ENCODE measurements around the gene GALNT14. TPM values are rescaled to one million over a fixed set of nuclear protein-coding genes. Genes with fewer than 3 reads are reported as not detected.
"Not testable (repeated sequence)": the region's sequence is repeated elsewhere in the genome, so short reads cannot be mapped to it uniquely, and the experiment has no call there.

GALNT14 gene
- total RNA-seq, 1 experiment from 2014 or later = 12.2 TPM

DNA sequence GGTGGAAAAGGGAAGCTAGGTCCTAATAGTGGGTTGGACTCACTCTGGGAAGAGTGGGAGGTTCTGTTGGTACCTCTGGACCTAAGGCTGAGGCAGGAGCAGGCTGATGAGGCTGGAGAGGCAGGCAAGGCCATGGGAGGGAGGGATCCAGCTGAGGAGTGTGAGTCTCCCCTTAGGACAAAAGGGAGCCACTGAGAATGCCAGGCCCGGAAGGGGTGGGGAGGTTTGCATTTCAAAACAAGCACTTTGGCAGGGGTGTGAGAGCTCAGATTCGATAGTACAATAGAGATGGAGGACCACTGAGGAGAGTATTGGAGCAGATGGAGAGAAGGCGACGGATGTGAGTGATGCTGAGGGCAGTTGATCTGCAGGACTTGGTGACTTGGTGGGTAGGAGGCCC is 198.9 kb downstream of the GALNT14 start:
- DNase-seq (ENCODE audit: low spot score) = no peak

DNA sequence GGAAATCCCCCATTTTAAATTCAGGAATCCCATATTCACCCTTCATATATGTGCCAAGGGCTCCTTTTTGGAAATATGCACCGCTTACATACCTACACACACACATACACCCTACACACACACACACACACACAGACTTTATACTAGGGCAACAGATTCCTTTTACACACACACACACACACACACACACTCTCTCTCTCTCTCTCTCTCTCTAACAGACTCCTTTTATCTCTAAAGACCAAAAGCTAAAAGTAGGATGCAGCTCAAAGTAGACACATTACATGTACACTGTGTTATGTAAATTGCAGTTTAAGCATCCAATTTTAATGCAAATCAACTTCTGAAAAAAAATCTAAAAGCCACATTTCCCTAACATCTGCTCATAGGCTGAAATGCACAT is 200.0 kb downstream of the GALNT14 start:
- DNase-seq (ENCODE audit: low spot score) = no peak

DNA sequence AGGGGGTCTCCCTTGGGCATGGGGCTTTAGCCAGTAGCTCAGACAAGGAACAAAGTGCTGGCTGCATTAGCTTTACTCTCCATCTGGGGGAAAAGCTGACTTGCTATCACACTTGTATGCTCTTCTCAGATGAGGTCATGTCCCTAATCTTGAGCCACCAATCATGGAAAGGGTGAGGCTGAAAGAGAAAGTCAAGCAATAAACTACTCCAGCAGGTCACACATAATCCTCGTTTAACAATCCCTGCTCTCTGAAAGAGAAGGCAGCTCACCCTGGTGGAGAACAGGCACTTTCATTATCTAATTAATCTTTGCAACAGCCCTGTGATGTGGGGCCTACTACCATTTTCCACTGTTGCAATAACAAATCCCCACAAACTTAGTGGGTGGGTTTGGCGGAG is 201.3 kb downstream of the GALNT14 start:
- no peak for DNase-seq (ENCODE audit: low spot score)

DNA sequence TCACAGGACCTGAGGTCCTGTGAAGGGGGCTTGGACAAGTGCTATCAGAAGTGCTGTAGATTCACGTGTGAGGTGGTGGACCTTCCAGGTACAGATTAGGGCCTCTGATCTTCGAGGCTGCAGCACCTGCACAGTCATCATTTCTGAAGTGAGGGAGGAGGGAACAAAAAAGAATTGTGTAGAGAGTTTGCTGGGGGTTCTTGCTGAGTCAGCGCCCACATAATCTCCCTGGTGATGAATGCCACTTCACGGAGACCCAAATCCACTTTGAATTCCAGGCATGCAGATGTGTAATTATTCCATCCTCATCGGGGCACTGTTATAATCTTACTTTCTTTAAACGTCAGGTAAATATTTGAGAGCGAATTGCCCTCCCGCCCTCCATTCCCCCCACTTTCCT is 202.4 kb downstream of the GALNT14 start:
- no peak for DNase-seq (ENCODE audit: low spot score)

DNA sequence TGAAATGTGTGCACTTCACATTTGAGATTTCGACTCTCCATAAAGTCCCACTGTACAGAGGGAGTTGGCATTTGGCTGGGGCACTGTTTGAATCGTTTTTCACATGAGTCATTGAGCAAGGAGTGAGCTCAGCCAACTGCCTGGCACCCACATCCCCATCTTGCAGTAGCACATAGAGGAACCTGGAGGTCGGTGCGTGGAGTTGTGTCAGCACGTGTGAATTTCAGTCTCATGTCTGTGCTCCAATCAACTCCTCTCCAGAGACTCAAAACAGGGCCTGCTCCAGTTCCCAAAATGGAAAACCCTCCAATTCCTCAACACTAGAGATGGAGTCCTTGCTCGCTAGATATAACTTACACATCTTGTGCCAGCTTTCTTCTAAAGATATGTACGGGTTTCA is 204.2 kb downstream of the GALNT14 start:
- DNase-seq (ENCODE audit: low spot score) = no peak

DNA sequence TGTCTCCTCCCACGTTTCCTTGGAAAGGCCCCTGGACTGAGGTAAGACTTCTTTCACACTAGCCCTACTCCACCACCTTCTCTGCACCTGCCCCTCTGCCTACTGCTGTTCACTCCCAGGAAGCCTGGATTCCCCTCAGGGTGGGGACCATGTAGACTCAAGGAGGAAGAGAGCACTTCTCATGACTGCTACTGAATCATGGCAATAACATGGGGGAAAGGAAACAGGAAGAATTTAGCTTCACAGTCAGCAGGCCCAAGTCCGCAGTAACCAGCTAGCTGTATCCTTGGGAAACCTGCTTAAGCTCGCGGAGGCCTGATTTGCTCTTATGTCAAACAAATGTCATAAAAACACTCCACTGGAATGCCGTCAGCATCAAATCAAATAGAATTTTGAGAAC is 204.7 kb downstream of the GALNT14 start:
- no peak for DNase-seq (ENCODE audit: low spot score)

DNA sequence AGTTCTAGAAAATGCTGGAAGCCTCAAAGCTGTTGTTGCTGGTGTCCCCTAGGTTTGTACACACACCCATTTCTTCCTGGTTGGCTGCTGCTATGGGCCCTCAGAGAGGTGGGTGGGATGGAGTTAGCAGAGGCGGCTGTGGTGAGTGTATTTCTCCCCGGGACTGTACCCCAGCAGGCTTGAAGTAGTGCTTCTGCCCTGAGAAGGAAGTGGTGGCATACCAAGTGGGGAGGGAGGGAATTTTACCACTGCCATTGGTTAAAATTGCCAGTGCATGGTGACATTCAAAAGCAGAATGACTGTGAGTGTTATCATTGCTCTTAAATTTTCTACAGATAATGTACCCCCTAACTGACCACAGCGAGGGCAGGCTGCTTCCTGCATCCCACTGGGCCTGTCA is 205.4 kb downstream of the GALNT14 start:
- DNase-seq (ENCODE audit: low spot score) = no peak

DNA sequence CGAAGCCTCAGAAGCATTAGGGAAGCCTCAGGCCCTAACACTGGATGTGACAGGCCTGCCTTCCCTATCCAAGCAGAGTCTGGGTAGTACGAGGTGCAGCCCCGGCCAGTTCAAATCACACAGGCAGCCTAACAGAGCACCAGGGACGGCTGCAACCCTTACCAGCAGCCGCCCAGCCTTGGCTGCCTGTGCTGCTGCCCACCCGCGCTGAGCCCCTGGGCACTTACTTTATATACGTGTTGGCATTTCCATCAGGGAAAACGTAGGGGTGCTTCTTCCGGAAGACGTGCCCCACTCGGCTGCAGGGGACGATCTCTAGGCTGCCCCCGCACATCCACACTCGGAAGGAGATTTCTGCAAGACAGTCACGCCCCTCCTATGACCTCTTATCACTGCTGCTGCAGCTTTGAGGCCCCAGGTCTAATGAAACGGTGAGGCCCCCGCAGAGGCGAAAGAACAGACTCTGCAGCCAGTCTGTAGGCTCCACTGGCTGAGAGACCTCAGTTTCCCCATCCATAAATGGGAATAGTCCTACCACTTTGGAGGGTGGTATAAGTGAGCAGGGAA is 206.3 kb downstream of the GALNT14 start:
- no peak for DNase-seq (ENCODE audit: low spot score)

DNA sequence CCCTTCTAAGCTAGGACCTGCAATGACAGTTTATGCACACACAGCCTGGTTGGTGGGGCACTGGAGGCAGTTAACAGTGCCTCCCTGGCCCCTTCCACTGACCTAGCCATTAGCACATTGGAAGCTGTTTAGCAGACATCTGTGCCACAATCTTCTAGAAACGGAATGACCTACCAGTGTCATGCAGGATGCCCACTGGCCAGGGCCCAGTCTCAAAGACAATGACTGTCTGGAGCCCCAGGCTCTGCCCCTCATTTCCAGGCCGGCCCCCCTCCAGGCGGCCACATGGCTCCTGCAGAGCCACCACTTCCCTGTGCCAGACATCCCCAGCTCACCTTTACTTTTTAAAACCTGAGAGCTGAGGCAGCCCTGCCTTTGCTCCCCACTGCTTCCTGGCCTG is 207.5 kb downstream of the GALNT14 start:
- no peak for DNase-seq (ENCODE audit: low spot score)

DNA sequence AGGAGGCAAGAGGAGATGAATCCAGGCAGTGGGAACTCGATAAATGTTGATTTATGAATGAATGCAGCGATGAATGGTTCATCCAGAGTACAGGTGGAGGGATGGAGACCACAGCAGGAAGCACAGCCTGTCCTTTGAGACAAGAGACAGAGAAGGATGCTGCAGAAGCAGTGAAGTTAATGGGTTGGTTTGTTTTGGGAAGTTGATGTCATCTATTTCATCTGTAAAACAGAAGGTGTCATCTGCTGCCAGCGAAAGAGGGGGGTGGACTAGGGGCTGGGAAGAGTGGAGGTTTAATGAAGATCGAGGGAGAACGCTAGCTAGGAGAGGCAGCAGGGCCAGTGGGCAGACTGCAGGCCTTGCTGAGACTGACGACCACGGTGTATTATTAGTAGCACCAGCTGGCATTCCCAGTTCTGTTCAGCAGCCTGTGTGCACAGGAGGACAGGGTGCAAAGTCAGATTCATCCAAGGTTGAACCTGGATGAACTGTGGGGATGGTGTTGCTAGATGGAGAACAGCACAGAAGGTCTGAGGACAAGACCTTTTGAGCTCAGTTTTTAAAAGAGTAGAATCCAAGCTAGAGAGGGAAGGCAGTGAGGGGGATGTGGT is 210.7 kb downstream of the GALNT14 start:
- no peak for DNase-seq (ENCODE audit: low spot score)

DNA sequence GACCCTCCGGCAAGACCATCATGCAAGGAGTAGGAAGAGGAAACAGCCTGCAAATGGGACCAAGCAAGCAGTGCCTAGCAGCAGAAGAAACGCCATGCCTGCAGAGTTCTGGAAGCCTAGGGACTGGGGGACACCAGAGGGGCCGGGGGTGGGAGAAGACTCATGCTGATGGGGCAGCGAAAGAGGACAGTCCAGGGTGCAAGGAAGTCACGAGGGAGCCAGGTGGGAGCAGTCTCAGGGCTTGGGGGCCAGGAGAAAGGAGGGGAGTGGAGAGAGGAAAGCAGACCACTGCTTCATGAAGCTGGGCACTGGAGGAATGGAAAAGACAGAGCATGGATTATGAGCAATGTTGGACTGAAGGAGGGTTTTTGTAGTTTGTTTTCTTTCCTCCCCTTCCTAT is 211.6 kb downstream of the GALNT14 start:
- no peak for DNase-seq (ENCODE audit: low spot score)

DNA sequence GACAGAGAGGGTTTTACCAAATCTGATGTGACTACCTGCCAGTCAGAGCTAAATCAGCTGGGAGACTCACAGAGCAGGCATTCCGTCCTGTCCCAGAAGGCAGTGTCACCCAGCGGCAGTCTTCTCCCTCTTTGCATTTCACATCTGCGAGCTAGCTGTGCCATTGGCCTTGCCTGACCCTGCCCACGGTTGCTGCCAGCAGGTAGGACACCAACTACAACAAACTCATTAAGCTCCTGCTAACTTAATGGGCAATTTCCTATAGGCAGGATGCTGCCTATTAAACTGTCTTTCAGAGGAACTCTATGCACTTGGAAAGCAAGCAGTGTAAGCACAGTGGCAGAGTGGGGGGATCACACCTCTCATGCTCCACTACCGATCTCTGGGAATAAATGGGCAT is 214.6 kb downstream of the GALNT14 start:
- DNase-seq (ENCODE audit: low spot score) = no peak

DNA sequence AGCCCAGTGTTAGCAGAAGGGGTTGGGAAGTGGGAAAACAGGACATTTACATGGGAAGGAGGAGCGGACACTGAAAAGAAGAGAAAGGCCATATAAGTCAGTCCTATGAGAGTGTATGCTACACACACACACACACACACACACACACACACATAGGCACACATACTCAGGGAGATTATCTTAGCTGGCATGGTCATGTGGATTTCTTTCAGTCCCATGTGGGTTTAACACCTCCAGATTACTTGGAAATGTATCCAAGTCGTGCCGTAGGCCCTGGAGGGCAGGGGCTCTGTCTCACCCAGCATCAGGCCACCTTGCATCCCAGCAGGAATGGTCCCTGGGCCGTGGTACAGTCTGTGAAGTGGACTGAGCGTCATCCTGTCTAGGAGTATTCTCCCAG is 217.7 kb downstream of the GALNT14 start:
- no peak for DNase-seq (ENCODE audit: low spot score)

DNA sequence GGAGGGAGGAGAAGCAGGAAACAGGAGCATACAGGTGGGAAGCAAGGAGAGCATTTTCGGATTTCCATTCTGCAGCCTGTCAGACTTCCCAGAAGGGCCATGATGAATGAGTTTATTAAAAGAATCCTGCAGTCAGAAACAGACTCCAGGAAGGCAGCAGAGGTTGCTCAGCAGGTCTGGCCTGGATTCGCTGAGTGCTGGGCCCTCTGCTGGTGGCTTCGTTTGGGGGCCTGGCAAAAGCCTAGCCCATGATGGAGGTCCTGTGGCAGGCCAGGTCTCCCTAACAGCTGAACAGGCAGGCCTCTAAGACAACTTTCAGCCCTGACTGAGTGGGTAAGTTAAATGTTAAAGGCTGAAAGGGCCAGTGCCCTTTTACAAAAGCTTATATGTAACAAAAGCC is 222.8 kb downstream of the GALNT14 start:
- no peak for DNase-seq (ENCODE audit: low spot score)

DNA sequence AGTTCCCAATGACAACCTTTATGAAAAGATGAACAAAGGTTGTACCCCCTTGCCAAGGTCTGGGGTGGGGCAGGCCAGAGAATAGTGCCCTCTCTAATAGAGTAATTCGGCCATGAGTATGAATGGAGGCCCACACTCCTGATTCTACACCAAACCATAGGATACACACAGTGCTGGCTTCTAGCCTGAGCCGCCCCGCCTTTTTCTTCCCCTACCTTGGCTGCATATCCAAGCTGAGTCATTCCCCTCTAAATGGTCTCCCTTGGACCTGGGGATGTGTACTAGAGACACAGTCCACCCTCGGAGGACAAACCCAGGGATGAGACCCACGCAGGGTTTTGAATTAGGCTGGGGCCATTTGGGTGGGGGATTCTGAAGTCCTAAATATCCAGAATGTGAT is 223.8 kb downstream of the GALNT14 start:
- no peak for DNase-seq (ENCODE audit: low spot score)

DNA sequence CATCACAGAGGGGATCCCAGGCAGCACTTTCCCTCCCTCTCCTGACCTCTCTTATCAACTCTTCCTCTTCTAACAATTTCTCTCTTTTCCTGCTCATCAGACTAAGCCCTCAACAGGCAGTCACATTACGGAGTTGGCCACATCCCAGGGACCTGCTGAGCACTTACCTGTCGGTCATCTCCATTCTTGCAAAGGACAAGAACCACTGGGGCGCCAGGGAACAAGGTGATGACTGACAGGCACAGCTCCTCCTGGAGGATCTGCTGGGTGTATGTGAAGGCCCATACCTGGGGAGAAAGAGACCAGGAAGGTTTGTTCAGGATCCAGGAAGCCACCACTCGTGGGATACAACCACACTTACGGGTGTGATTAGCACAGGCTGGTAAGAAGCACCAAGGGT is 226.2 kb downstream of the GALNT14 start:
- no peak for DNase-seq (ENCODE audit: low spot score)

DNA sequence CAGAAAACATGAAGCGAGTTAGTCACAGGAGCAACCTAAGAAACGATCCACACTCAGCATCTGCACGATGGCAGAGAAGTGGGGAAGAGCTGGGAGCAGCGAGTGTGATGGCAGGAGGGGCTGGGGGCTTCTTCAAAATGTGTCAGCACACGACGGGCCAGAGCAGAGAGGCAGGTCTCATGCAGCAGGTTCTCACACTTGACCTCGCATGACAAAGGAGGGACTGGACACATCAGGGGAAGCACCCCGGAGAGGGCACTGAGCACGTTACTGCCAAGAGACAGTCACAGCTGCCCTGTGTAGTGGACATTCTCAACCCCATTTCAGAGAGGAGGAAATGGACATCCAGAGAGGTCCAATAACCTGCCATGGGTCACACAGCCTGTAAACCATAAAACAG is 226.9 kb downstream of the GALNT14 start:
- DNase-seq (ENCODE audit: low spot score) = no peak

DNA sequence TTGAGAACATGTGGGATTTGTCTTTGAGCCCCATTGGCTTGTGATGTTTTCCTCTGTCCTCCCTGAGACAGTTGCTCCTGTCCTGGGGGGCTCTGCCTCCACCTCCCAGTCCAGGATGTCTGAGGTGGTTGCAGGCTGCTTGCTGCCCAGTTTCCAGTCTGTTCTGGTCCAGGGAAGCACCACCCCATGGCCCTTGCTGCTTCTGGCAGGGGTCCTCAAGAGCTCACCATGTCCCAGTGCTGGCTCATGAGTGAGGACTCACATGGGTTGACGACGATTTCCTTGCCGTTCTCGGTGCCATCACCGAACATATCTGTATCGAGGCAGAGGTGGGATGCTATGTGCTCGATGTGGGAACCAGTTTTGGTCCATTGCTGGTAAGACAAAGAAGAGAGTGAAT is 227.6 kb downstream of the GALNT14 start:
- no peak for DNase-seq (ENCODE audit: low spot score)

DNA sequence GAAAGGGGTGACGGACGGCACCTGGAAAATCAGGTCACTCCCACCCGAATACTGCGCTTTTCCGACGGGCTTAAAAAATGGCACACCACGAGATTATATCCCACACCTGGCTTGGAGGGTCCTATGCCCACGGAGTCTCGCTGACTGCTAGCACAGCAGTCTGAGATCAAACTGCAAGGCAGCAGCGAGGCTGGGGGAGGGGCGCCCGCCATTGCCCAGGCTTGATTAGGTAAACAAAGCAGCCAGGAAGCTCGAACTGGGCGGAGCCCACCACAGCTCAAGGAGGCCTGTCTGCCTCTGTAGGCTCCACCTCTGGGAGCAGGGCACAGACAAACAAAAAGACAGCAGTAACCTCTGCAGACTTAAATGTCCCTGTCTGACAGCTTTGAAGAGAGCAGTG is 233.8 kb downstream of the GALNT14 start:
- not testable (repeated sequence) for DNase-seq (ENCODE audit: low spot score)

DNA sequence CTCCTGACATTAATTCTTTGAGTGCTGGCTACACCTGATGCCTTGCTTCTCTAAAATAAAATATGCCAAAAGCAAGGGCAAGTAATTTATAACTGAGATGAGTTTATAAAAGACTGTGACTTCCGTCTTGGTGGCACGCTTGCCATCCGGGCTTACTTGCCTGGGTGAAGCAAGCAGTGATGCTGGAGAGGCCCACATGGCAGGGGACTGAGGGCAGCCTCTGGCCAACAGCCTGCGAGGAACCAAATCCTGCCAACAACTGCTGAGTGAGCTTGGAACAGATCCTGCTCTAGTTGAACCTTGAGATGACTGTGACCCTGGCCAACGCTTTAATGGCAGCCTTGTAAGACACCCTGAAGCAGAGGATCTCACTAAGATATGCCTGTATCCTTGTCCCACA is 234.9 kb downstream of the GALNT14 start:
- DNase-seq (ENCODE audit: low spot score) = no peak

DNA sequence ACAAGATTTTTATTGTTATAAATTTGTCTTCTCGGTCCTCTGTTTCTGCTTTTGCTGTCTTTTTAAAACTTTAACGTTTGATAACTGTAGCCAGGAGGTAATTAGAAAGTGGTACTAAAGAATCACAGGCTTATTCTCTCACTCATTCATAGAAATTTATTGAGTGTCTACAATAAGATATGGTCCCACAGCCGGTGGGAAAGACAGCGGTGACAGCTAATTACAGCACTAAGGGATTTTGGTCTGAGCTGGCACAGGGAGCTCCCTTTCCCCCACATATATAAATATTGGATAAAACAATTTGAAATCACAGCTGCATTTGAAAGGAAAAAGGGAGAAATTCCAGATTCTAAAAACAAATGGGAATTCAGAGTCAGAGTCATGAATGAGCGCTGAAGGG is 237.9 kb downstream of the GALNT14 start:
- DNase-seq (ENCODE audit: low spot score) = no peak

DNA sequence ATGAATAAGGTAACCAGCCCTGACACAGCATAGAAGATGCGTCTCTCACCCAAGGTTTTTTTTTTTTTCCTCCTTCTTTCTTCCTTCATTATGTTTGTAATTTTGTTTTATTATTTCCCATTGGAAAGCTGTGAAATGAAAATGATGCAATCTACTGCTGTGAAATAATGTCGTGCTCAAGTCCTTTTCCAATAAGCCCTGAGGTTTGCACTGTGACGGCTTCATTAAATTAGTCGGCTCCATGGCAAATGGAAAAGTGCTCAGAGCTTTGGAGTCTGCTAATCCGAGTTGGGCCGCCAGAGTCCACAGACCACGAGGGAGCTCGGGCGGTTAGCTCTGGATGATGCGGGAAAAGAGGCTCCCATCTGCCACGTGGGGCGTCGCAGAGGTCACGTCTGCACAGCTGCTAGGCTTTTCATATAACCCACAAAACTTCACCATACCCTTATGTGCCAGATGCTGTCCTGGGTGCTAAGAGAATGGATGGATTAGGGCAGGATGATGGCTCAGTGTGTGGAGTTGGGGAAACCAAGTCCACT is 238.7 kb downstream of the GALNT14 start:
- DNase-seq (ENCODE audit: low spot score) = no peak

DNA sequence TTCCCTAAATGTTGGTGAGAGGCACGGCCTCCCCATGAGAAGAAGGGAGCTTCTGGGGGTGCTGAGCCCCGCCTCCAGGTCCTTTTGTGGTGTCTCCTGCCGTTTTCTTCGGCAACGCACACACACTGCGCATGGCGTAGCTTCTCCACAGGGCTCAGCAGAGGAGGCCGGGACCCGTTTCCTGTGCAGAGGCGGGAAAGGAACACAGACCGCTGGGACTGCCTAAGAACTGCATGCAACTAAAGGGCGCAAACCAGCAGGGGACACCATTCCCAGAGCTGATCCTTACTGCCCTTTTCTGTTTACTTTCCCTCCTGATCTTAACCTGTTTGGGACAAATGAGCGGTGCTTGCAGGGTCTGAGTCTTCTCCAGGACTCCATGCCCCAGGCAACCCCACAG is 240.7 kb downstream of the GALNT14 start:
- DNase-seq (ENCODE audit: low spot score) = no peak

DNA sequence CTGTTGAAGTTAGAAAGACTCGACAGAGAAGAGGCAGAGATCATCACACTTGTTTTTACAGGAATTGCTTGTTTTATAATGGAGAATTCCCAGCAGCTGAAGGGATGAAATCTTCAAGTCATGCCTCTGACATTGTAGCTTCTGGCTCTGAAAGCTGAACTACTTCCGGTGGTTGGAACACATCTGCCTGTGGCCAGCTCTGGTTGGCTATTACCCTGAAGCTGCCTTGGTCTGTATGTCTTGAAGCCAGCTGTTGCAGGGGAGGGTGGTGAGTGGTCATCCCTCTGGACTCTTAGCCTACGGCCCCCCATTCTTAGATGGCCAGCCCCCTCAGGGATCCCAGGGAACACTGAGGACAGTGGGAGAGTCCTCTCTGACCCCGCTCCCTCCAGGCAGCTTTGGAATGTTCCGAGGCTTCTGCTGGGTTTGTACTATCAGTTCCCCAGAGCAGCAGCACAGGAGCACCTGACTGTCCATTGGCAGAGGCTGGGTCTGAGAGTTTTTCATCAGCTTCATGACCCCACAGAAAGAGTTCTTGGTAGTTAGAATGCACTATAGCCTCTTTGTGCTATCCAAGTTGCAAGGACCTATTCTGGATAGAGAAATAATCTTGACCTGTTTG is 243.6 kb downstream of the GALNT14 start:
- DNase-seq (ENCODE audit: low spot score) = no peak
